KMS-11 (cell line): Measurements from ENCODE around the gene NME9.

Experiments used
- H2AFZ ChIP-seq: fragments of 200-600 bp; sonication (generic); 2 replicates; pipeline ENCODE4 v1.6.1; 2016; ENCODE audit warnings: antibody characterized with exemption, mixed run types, low read depth
- H3K27ac ChIP-seq: fragments of 200-600 bp; sonication (generic); 2 replicates; pipeline ENCODE4 v1.6.1; 2016; ENCODE audit warnings: mild to moderate bottlenecking, mixed run types
- H3K27me3 ChIP-seq: fragments of 200-600 bp; sonication (generic); 2 replicates; pipeline ENCODE4 v1.6.1; 2017; ENCODE audit warnings: mild to moderate bottlenecking, low read depth, mixed run types, moderate library complexity; ENCODE audit not compliant: insufficient read depth
- H3K36me3 ChIP-seq: fragments of 200-600 bp; sonication (generic); 2 replicates; pipeline ENCODE4 v1.6.1; 2017; ENCODE audit warnings: mild to moderate bottlenecking, mixed run types; ENCODE audit not compliant: insufficient read depth
- H3K4me1 ChIP-seq: fragments of 200-600 bp; sonication (generic); 2 replicates; pipeline ENCODE4 v1.6.1; 2016; ENCODE audit warnings: mild to moderate bottlenecking, low read depth, mixed run types; ENCODE audit not compliant: poor library complexity, severe bottlenecking
- H3K4me2 ChIP-seq: fragments of 200-600 bp; sonication (generic); 2 replicates; pipeline ENCODE4 v1.7.0; 2016; ENCODE audit warnings: mild to moderate bottlenecking, mixed run types
- H3K4me3 ChIP-seq: fragments of 200-600 bp; sonication (generic); IDR thresholded peaks from 2 replicates; pipeline ENCODE4 v1.6.1; 2017; ENCODE audit warnings: low read depth, low read length, mixed read lengths; ENCODE audit not compliant: insufficient read depth
- H3K79me2 ChIP-seq: fragments of 200-600 bp; sonication (generic); 2 replicates; pipeline ENCODE4 v1.6.1; 2016; ENCODE audit warnings: low read depth, mixed run types; ENCODE audit not compliant: insufficient read depth
- H3K9ac ChIP-seq: fragments of 200-600 bp; sonication (generic); 2 replicates; pipeline ENCODE4 v1.6.1; 2016; ENCODE audit warnings: mild to moderate bottlenecking, mixed run types
- H4K20me1 ChIP-seq: fragments of 200-600 bp; sonication (generic); 2 replicates; pipeline ENCODE4 v1.6.1; 2016; ENCODE audit warnings: mild to moderate bottlenecking, mixed run types; ENCODE audit not compliant: insufficient read depth
- TF ChIP-seq, protein P1 (sequence below): fragments of 200-600 bp; sonication (generic); conservative IDR thresholded peaks from 2 replicates; pipeline ENCODE4 v1.6.1; 2017; ENCODE audit warnings: low read depth, mild to moderate bottlenecking, antibody characterized with exemption, low read length, moderate library complexity, mixed read lengths

The NME9 gene

GRCh38 chr3:138376663-138377062 is 47.0 kb upstream of the NME9 start:
- Histone ChIP-seq H3K27ac (no peak overlapping the region), H3K9ac (no peak overlapping the region), H3K4me1 (peaks cover 10% of the 10 kb centered on the region), H3K4me3 (no peak overlapping the region), H3K27me3 (no peaks in the 10 kb centered on the region), H3K4me2 (no peak overlapping the region), H3K36me3 (no peaks in the 10 kb centered on the region), H2AFZ (no peak overlapping the region), H4K20me1 (no peaks in the 10 kb centered on the region), H3K79me2 (no peaks in the 10 kb centered on the region)
- TF ChIP-seq, protein P1, sequence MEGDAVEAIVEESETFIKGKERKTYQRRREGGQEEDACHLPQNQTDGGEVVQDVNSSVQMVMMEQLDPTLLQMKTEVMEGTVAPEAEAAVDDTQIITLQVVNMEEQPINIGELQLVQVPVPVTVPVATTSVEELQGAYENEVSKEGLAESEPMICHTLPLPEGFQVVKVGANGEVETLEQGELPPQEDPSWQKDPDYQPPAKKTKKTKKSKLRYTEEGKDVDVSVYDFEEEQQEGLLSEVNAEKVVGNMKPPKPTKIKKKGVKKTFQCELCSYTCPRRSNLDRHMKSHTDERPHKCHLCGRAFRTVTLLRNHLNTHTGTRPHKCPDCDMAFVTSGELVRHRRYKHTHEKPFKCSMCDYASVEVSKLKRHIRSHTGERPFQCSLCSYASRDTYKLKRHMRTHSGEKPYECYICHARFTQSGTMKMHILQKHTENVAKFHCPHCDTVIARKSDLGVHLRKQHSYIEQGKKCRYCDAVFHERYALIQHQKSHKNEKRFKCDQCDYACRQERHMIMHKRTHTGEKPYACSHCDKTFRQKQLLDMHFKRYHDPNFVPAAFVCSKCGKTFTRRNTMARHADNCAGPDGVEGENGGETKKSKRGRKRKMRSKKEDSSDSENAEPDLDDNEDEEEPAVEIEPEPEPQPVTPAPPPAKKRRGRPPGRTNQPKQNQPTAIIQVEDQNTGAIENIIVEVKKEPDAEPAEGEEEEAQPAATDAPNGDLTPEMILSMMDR: no peak

DNA sequence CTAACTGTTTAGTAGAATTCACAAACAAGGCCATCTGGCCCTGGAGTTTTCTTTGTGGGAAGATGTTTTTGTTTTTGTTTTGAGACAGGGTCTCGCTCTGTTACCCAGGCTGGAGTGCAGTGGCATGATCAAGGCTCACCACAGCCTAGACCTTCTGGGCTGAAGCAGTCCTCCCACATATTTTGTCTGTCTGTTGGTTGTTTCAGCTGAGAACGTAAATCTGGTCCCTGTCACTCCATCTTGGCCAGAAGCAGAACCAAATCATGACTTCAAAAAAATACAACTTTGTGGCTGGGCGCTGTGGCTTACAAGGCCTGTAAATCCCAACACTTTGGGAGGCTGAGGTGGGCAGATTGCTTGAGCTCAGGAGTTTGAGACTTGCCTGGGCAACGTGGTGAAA is 45.8 kb upstream of the NME9 start:
- Histone ChIP-seq H3K79me2 (no peaks in the 10 kb centered on the region), H3K4me1 (peaks cover 22% of the 10 kb centered on the region), H3K27me3 (no peaks in the 10 kb centered on the region), H3K4me3 (no peak overlapping the region), H3K4me2 (no peak overlapping the region), H2AFZ (no peak overlapping the region), H3K27ac (no peak overlapping the region), H4K20me1 (no peaks in the 10 kb centered on the region), H3K36me3 (no peaks in the 10 kb centered on the region), H3K9ac (no peak overlapping the region)
- TF ChIP-seq, protein P1: no peak

GRCh38 chr3:138374573-138375134 is 45.0 kb upstream of the NME9 start:
- Histone ChIP-seq H2AFZ (no peak overlapping the region), H3K27ac (no peak overlapping the region), H3K27me3 (no peaks in the 10 kb centered on the region), H3K4me2 (no peak overlapping the region), H3K4me1 (peaks cover 30% of the 10 kb centered on the region), H3K4me3 (no peak overlapping the region), H3K79me2 (no peaks in the 10 kb centered on the region), H3K9ac (no peak overlapping the region), H3K36me3 (no peaks in the 10 kb centered on the region), H4K20me1 (no peaks in the 10 kb centered on the region)
- TF ChIP-seq, protein P1: no peak

GRCh38 chr3:138373736-138374094 is 44.1 kb upstream of the NME9 start:
- no peak overlapping the region for H3K27ac ChIP-seq
- H3K36me3 ChIP-seq: no peaks in the 10 kb centered on the region
- H4K20me1 ChIP-seq: no peaks in the 10 kb centered on the region

More at GRCh38 chr3:138373736-138374094, 44.1 kb upstream of the NME9 start:
- no peaks in the 10 kb centered on the region for H3K27me3 ChIP-seq
- no peaks in the 10 kb centered on the region for H3K79me2 ChIP-seq
- TF ChIP-seq, protein P1: no peak
- H3K9ac ChIP-seq: no peak overlapping the region
- peaks cover 36% of the 10 kb centered on the region for H3K4me1 ChIP-seq
- H3K4me3 ChIP-seq: no peak overlapping the region
- H2AFZ ChIP-seq: no peak overlapping the region
- no peak overlapping the region for H3K4me2 ChIP-seq
